HUES48 (cell line): ENCODE measurements around the gene FBXO9.

Experiments
- H3K27ac ChIP-seq: one replicate; pipeline ENCODE4 v1.7.0; 2013; ENCODE audit warnings: low read depth, low read length, inconsistent platforms
- H3K27me3 ChIP-seq: 2 replicates; pipeline ENCODE4 v1.6.1; 2013; ENCODE audit warnings: mild to moderate bottlenecking, low read length; ENCODE audit not compliant: control insufficient read depth, insufficient read depth
- H3K36me3 ChIP-seq: 2 replicates; pipeline ENCODE4 v1.6.1; 2013; ENCODE audit warnings: low read length; ENCODE audit not compliant: control insufficient read depth, insufficient read depth
- H3K4me1 ChIP-seq: 2 replicates; pipeline ENCODE4 v1.6.1; 2013; ENCODE audit warnings: mild to moderate bottlenecking, low read length; ENCODE audit not compliant: control insufficient read depth, insufficient read depth
- H3K4me3 ChIP-seq: 2 replicates; pipeline ENCODE4 v1.5.1; 2013; ENCODE audit warnings: mild to moderate bottlenecking, low read depth, low read length
- H3K9ac ChIP-seq: 2 replicates; pipeline ENCODE4 v1.6.1; 2013; ENCODE audit warnings: mild to moderate bottlenecking, low read depth, low read length, moderate library complexity
- H3K9me3 ChIP-seq: 2 replicates; pipeline ENCODE4 v1.6.1; 2013; ENCODE audit warnings: low read length; ENCODE audit not compliant: control insufficient read depth, insufficient read depth

Gene FBXO9

DNA sequence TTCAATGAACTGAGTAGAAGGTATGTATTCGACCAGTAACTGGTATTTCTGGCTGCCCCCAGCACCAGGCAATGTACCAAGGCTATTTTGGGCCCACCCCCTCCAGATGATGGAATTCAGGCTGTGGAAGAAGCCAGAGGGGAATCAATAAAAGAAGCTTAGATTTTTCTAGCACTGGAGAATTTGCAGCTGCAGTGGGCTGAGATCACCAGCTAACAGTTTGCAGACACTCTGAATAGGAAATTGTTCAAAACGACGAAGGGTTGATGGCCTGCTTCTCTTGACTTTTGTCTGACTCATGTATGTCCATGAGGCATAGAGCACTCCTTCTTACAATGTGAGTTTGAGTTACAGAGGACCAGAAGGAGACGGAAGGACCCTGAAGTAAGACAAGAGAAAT is 32.4 kb upstream of the FBXO9 start:
- H3K27ac ChIP-seq, result no peak overlapping the region
- no peak overlapping the region for H3K9ac ChIP-seq
- H3K27me3 ChIP-seq, result no peaks in the 10 kb centered on the region
- no peak overlapping the region for H3K4me3 ChIP-seq
- H3K36me3 ChIP-seq, result peaks cover 42% of the 10 kb centered on the region
- no peaks in the 10 kb centered on the region for H3K9me3 ChIP-seq
- no peaks in the 10 kb centered on the region for H3K4me1 ChIP-seq

DNA sequence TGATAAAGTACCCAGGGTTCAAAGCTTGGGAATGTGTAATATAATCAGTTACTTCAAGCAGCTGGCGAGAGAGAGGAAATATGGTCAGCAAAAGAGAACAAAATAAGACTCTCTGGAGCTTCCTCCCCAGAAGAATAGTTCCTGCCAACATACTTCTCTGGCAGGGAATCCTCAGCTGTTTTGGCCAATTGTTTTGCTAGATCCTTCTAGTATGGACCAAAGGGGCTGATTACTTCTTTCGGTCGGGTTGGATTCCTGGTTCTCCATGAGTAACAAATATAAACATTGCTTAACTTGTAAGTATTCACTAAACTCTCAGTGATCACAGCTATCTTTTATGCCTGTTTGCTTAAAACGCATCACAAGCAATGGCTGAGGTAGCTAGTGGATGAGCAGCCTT is 31.4 kb upstream of the FBXO9 start:
- Histone ChIP-seq H3K27me3 (no peaks in the 10 kb centered on the region), H3K36me3 (peaks cover 42% of the 10 kb centered on the region), H3K9me3 (no peaks in the 10 kb centered on the region), H3K9ac (no peak overlapping the region), H3K4me3 (no peak overlapping the region), H3K27ac (no peak overlapping the region), H3K4me1 (no peaks in the 10 kb centered on the region)

DNA sequence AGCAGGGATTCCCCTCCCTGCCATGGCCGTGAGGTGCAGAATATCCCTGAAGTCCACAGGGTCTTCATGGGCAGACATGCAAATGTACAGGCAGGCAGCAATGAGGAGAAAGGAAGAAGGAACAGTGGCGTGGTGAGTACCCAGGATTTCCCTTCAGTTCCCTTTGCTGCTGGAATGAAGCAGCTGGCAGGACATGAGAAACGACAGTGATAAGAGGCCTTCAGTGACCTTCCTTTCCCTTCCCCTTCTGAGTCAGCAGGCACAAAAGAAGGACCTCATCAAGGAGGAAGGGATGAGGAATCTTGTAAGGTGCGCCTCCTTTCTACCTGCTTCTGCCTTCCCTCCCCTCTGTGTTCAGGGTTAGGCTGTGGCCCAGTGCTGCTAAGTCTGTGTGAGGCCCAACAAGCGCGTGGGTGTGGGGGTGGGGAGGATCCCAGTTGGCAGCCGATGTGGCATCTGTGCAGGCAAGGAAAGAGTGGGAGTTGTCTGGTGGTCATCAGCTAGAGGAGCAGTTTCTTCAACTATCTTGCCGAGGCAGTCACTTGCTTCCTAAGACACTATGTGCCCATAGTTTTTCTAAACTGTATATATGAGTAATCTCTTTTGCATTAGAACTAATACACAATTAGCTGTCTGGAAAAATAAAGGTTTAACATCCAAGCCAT is 29.5 kb upstream of the FBXO9 start:
- Histone ChIP-seq H3K4me3 (no peak overlapping the region), H3K27ac (no peak overlapping the region), H3K9me3 (no peaks in the 10 kb centered on the region), H3K9ac (no peak overlapping the region), H3K4me1 (no peaks in the 10 kb centered on the region), H3K27me3 (no peaks in the 10 kb centered on the region), H3K36me3 (peaks cover 43% of the 10 kb centered on the region)

DNA sequence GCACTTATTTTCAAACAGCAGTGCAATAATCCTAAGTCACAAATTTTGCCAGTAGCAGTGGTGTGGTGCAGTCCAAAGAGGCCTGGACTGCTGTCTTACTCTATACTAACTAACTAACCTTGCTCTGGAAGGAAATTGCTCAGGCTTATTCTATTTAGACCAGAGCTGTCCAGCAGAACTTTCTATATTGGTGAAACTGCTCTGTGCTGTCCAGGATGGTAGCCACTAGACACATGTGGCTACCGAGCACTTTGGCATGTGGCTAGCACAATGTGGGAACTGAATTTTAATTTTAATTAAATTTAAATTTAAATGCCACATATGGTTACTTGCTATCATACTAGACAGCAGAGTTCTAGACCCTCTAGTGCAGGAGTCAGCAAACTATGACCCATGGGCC is 27.1 kb upstream of the FBXO9 start:
- no peaks in the 10 kb centered on the region for H3K4me1 ChIP-seq
- H3K27me3 ChIP-seq, result no peaks in the 10 kb centered on the region
- H3K4me3 ChIP-seq, result no peak overlapping the region
- H3K36me3 ChIP-seq, result peaks cover 36% of the 10 kb centered on the region
- no peak overlapping the region for H3K9ac ChIP-seq
- H3K9me3 ChIP-seq, result no peaks in the 10 kb centered on the region
- no peak overlapping the region for H3K27ac ChIP-seq

DNA sequence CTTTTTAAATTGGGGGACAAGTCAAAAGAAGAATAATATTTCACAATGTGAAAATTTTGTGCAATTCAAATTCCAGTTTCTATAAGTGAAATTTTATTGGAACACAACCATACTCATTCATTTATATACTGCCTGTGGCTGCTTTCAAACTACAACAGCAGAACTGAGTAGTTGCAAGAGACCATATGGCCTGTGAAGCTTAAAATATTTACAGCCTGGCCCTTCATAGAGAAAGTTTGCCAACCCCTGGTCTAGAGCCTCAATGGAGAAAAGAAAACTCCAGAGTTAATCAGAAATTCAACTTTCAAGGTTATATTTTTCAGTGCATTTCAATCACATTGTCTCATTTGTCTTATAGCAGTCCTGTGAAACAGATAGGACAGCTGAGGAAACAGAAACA is 26.6 kb upstream of the FBXO9 start:
- no peak overlapping the region for H3K9ac ChIP-seq
- peaks cover 34% of the 10 kb centered on the region for H3K36me3 ChIP-seq
- no peaks in the 10 kb centered on the region for H3K9me3 ChIP-seq
- H3K27ac ChIP-seq, result no peak overlapping the region
- no peaks in the 10 kb centered on the region for H3K27me3 ChIP-seq
- no peak overlapping the region for H3K4me3 ChIP-seq
- H3K4me1 ChIP-seq, result peaks cover 4% of the 10 kb centered on the region

DNA sequence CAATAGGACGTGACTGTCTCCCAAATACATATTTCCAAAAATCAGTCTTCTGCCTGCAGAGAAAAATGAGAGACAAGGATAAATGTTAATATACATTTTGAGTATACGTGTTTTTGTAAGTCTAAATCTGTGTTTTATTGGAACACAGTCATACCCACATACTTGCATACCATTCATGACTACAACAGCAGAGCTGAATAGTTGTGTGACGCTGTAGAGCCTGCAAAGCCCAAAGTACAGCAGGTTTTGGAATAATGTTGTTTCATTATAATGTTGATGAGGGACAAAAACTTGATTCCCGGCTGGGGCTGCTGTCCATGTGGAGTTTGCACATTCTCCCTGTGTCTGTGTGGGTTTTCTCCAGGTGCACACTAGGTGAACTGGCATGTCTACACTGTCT is 23.8 kb upstream of the FBXO9 start:
- Histone ChIP-seq H3K27ac (no peak overlapping the region), H3K27me3 (no peaks in the 10 kb centered on the region), H3K4me3 (no peak overlapping the region), H3K9ac (no peak overlapping the region), H3K4me1 (peaks cover 15% of the 10 kb centered on the region), H3K9me3 (no peaks in the 10 kb centered on the region), H3K36me3 (peaks cover 22% of the 10 kb centered on the region)

DNA sequence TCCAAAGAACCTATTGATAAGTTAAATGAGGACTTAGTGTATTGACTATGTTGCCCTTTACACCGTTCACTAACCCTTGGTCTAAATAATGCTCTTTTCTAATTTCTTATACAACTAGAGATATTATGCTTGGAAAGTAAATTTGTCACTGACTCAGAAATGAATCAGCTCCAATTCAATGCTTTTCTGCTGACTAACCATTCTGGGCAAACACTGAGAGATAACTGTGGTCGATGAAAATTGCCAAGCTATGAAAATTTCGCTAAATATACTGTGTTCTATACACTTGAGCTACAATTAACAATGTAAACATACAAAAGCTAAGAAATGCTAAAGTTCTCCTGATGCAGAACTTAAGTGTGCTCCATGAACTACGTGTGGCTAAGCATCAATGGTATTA is 23.1 kb upstream of the FBXO9 start:
- Histone ChIP-seq H3K4me3 (no peak overlapping the region), H3K4me1 (peaks cover 15% of the 10 kb centered on the region), H3K36me3 (peaks cover 22% of the 10 kb centered on the region), H3K27ac (no peak overlapping the region), H3K9me3 (no peaks in the 10 kb centered on the region), H3K9ac (no peak overlapping the region), H3K27me3 (no peaks in the 10 kb centered on the region)

DNA sequence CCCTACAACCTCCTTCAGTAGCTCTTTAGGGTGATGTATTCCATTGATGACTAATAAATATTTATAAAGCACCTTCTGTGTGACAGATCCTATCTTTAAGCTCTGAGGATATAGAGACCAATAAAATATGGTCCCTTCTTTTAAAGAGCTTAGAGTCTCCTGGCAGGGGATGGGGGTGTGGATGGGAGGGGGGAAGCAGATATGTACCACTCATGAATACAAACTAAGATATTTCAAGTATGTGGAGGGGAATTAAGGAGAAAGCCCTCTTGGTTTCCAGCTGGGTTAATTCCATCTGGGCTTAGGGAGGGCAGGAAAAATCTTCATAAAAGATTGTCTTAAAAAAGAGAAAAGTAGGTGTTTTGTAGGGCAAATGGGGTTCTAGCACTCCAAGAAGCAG is 21.6 kb upstream of the FBXO9 start:
- peaks cover 15% of the 10 kb centered on the region for H3K4me1 ChIP-seq
- peak overlapping the region; percentile 46 for H3K27ac ChIP-seq
- H3K36me3 ChIP-seq, result peaks cover 22% of the 10 kb centered on the region
- H3K4me3 ChIP-seq, result no peak overlapping the region
- H3K9me3 ChIP-seq, result no peaks in the 10 kb centered on the region
- H3K27me3 ChIP-seq, result no peaks in the 10 kb centered on the region
- no peak overlapping the region for H3K9ac ChIP-seq

DNA sequence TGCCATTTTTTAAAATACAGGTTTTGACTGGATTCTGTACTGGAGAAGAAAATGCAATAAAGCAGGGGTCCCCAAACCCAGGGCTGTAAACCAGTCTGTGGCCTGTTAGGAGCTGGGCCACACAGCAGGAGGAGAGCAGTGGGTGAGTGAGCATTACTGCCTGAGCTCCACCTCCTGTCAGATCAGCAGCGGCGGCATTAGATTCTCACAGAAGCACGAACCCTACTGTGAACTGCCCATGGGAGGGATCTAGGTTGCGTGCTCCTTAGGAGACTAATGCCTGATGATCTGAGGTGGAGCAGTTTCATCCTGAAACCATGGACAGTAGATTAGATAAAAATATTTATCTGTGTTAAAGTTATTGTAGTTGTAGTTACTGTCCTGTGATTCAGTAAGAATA is 21.1 kb upstream of the FBXO9 start:
- Histone ChIP-seq H3K36me3 (peaks cover 22% of the 10 kb centered on the region), H3K4me1 (peaks cover 15% of the 10 kb centered on the region)

DNA sequence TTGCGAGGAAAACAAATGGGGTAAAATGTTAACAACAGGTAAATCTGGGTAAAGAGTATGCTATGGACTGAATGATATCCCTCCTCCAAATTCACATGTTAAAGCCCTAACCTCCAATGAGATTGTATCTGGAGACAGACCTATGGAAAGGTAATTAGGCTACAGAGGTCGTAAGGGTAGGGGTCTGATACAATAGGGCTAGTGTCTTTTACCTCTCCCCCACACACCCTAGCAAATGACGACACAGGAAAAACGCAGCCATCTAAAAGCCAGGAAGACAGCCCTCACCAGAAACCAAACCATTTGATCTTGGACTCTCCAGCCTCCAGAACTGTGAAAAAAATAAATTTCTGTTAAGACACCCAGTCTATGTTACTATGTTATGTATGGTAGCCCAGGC is 20.6 kb upstream of the FBXO9 start:
- Histone ChIP-seq H3K9ac (no peak overlapping the region), H3K4me3 (no peak overlapping the region), H3K4me1 (peaks cover 15% of the 10 kb centered on the region), H3K27ac (peak overlapping the region; percentile 46), H3K9me3 (no peaks in the 10 kb centered on the region), H3K27me3 (no peaks in the 10 kb centered on the region), H3K36me3 (peaks cover 17% of the 10 kb centered on the region)

More for the DNA sequence above, 21.1 kb upstream of the FBXO9 start:
- Histone ChIP-seq H3K9me3 (no peaks in the 10 kb centered on the region), H3K27ac (peak overlapping the region; percentile 46), H3K27me3 (no peaks in the 10 kb centered on the region), H3K4me3 (no peak overlapping the region), H3K9ac (no peak overlapping the region)

DNA sequence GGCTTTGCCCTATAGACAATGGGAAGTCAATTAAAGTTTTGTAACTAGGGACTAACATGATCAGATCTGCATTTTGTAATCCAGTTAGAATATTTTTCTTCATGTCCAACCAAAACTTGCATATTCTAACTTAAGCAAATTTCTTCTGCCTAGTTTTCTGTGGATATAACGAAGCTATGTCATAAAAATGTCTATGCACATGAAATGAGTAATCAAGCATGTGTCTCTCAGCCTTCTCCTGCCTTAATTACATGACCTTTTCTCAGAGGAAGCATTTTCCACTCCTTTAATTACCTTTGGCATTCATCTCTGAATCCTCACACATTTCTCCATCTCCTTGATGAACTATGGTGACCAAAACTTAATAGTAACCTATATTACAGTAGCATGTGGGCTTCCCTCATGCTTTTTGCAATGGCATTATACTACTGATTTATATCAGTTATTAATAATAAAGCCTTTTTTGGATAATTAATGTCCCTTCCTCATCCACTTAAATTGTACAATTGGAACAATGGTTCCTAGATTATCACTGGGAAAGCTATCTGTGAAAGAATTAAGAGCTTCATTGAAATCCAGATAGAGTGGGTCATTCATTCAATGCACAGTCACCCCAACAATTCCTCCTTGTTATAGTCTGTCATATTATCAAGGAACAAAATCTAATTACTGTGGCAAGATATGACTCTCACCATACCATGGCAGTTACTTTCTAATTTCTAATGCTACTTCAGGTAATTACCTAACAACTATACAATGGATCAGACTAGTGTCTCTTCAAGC is 19.1 kb upstream of the FBXO9 start:
- H3K27me3 ChIP-seq, result no peaks in the 10 kb centered on the region
- no peaks in the 10 kb centered on the region for H3K9me3 ChIP-seq
- no peak overlapping the region for H3K9ac ChIP-seq
- H3K36me3 ChIP-seq, result peaks cover 2% of the 10 kb centered on the region
- no peak overlapping the region for H3K4me3 ChIP-seq
- H3K27ac ChIP-seq, result no peak overlapping the region
- H3K4me1 ChIP-seq, result peaks cover 15% of the 10 kb centered on the region
